Dendritic cell treated with granulocyte-macrophage colony-stimulating factor and Interleukin-4, amounts not matched to agents 40 ng/mL and 50 ng/mL, for 4 days (primary cell): ENCODE data around the gene SLC48A1.

Experiments used
- H3K27ac Mint-ChIP-seq: one replicate; pipeline ENCODE4 v1.8.0; 2022; ENCODE audit warnings: mild to moderate bottlenecking, mixed read lengths
- H3K27me3 Mint-ChIP-seq: one replicate; pipeline ENCODE4 v1.8.0; 2022; ENCODE audit warnings: mild to moderate bottlenecking, mixed read lengths
- H3K36me3 Mint-ChIP-seq: one replicate; pipeline ENCODE4 v1.8.0; 2022; ENCODE audit warnings: low read depth, mixed read lengths
- H3K4me1 Mint-ChIP-seq: one replicate; pipeline ENCODE4 v1.8.0; 2022; ENCODE audit warnings: low read depth, mixed read lengths
- H3K4me3 Mint-ChIP-seq: one replicate; pipeline ENCODE4 v1.8.0; 2022; ENCODE audit warnings: mild to moderate bottlenecking, moderate library complexity, mixed read lengths
- H3K9me3 Mint-ChIP-seq: one replicate; pipeline ENCODE4 v1.8.0; 2022; ENCODE audit warnings: mixed read lengths
- intact Hi-C: fragments of 100-400 bp; cut with micrococcal nuclease; formaldehyde crosslinking; loops from one replicate; pipeline ENCODE4 v1.15.0; 2022

SLC48A1 gene

GRCh38 chr12:47748507-47748828 lies 24.6 kb upstream of the SLC48A1 start:
- Mint-ChIP-seq H3K27me3 (peaks cover 40% of the 10 kb centered on the region), H3K27ac (no peak overlapping the region), H3K4me1 (peaks cover 24% of the 10 kb centered on the region), H3K36me3 (no peaks in the 10 kb centered on the region), H3K4me3 (no peak overlapping the region), H3K9me3 (no peaks in the 10 kb centered on the region)
- intact Hi-C loops: no loop called here

- H3K27me3 Mint-ChIP-seq: peaks cover 36% of the 10 kb centered on the region
- H3K4me3 Mint-ChIP-seq: no peak overlapping the region
- intact Hi-C loops: no loop called here
- peaks cover 24% of the 10 kb centered on the region for H3K4me1 Mint-ChIP-seq
- no peak overlapping the region for H3K27ac Mint-ChIP-seq
- H3K9me3 Mint-ChIP-seq: no peaks in the 10 kb centered on the region
- H3K36me3 Mint-ChIP-seq: no peaks in the 10 kb centered on the region
These were observed 24.1 kb upstream of the SLC48A1 start for GRCh38 chr12:47748899-47749298.

GRCh38 chr12:47750229-47750798 lies 22.7 kb upstream of the SLC48A1 start:
- Mint-ChIP-seq H3K27ac (no peak overlapping the region), H3K9me3 (no peaks in the 10 kb centered on the region), H3K27me3 (peaks cover 25% of the 10 kb centered on the region), H3K4me3 (no peak overlapping the region), H3K4me1 (peaks cover 26% of the 10 kb centered on the region), H3K36me3 (no peaks in the 10 kb centered on the region)
- intact Hi-C loops: no loop called here

GRCh38 chr12:47750916-47751470 lies 22.0 kb upstream of the SLC48A1 start:
- Mint-ChIP-seq H3K4me1 (peaks cover 32% of the 10 kb centered on the region), H3K27me3 (peaks cover 21% of the 10 kb centered on the region), H3K27ac (no peak overlapping the region), H3K9me3 (no peaks in the 10 kb centered on the region), H3K36me3 (no peaks in the 10 kb centered on the region), H3K4me3 (no peak overlapping the region)
- intact Hi-C loops: no loop called here

GRCh38 chr12:47751561-47751960 lies 21.5 kb upstream of the SLC48A1 start:
- H3K4me1 Mint-ChIP-seq: peaks cover 35% of the 10 kb centered on the region
- intact Hi-C loops: no loop called here

GRCh38 chr12:47752121-47752520 lies 20.9 kb upstream of the SLC48A1 start:
- Mint-ChIP-seq H3K4me1 (peaks cover 36% of the 10 kb centered on the region), H3K27ac (no peak overlapping the region), H3K27me3 (peaks cover 16% of the 10 kb centered on the region), H3K9me3 (no peaks in the 10 kb centered on the region), H3K4me3 (no peak overlapping the region), H3K36me3 (no peaks in the 10 kb centered on the region)
- intact Hi-C loops: no loop called here

More at GRCh38 chr12:47751561-47751960, 21.5 kb upstream of the SLC48A1 start:
- H3K27me3 Mint-ChIP-seq: peaks cover 18% of the 10 kb centered on the region
- no peaks in the 10 kb centered on the region for H3K36me3 Mint-ChIP-seq
- no peak overlapping the region for H3K4me3 Mint-ChIP-seq
- no peaks in the 10 kb centered on the region for H3K9me3 Mint-ChIP-seq
- no peak overlapping the region for H3K27ac Mint-ChIP-seq

- H3K27me3 Mint-ChIP-seq: peaks cover 20% of the 10 kb centered on the region
- H3K27ac Mint-ChIP-seq: no peak overlapping the region
- H3K9me3 Mint-ChIP-seq: no peaks in the 10 kb centered on the region
- no peaks in the 10 kb centered on the region for H3K36me3 Mint-ChIP-seq
- intact Hi-C loops: no loop called here
- peaks cover 40% of the 10 kb centered on the region for H3K4me1 Mint-ChIP-seq
- H3K4me3 Mint-ChIP-seq: no peak overlapping the region
These were observed 20.5 kb upstream of the SLC48A1 start for GRCh38 chr12:47752552-47752951.

GRCh38 chr12:47753021-47754001 lies 19.7 kb upstream of the SLC48A1 start:
- Mint-ChIP-seq H3K4me3 (no peak overlapping the region), H3K36me3 (no peaks in the 10 kb centered on the region), H3K4me1 (peaks cover 48% of the 10 kb centered on the region), H3K9me3 (no peaks in the 10 kb centered on the region), H3K27me3 (peaks cover 27% of the 10 kb centered on the region), H3K27ac (peak overlapping the region; percentile 57)
- intact Hi-C loops: no loop called here

GRCh38 chr12:47754126-47754525 lies 18.9 kb upstream of the SLC48A1 start:
- no peaks in the 10 kb centered on the region for H3K36me3 Mint-ChIP-seq
- H3K9me3 Mint-ChIP-seq: no peaks in the 10 kb centered on the region
- no peak overlapping the region for H3K4me3 Mint-ChIP-seq
- H3K4me1 Mint-ChIP-seq: peaks cover 55% of the 10 kb centered on the region
- H3K27ac Mint-ChIP-seq: no peak overlapping the region
- peaks cover 22% of the 10 kb centered on the region for H3K27me3 Mint-ChIP-seq
- intact Hi-C loops: no loop called here

- intact Hi-C loops: loop anchor here (5.0 kb wide), 1 partner anchor 103 kb away; no protein-coding TSS in a partner anchor
- H3K9me3 Mint-ChIP-seq: no peaks in the 10 kb centered on the region
- no peak overlapping the region for H3K27ac Mint-ChIP-seq
- H3K36me3 Mint-ChIP-seq: no peaks in the 10 kb centered on the region
- no peak overlapping the region for H3K4me3 Mint-ChIP-seq
- peaks cover 24% of the 10 kb centered on the region for H3K27me3 Mint-ChIP-seq
- H3K4me1 Mint-ChIP-seq: peaks cover 57% of the 10 kb centered on the region
These were observed 18.2 kb upstream of the SLC48A1 start for GRCh38 chr12:47754881-47755280.

- no peak overlapping the region for H3K4me3 Mint-ChIP-seq
- peaks cover 47% of the 10 kb centered on the region for H3K4me1 Mint-ChIP-seq
- H3K27me3 Mint-ChIP-seq: peaks cover 27% of the 10 kb centered on the region
- no peaks in the 10 kb centered on the region for H3K36me3 Mint-ChIP-seq
- H3K27ac Mint-ChIP-seq: no peak overlapping the region
- H3K9me3 Mint-ChIP-seq: no peaks in the 10 kb centered on the region
- intact Hi-C loops: loop anchor here (5.0 kb wide), 1 partner anchor 104 kb away; no protein-coding TSS in a partner anchor
These were observed 17.1 kb upstream of the SLC48A1 start for GRCh38 chr12:47755655-47756562.

- H3K4me3 Mint-ChIP-seq: no peak overlapping the region
- H3K36me3 Mint-ChIP-seq: no peaks in the 10 kb centered on the region
- H3K9me3 Mint-ChIP-seq: no peaks in the 10 kb centered on the region
- peaks cover 46% of the 10 kb centered on the region for H3K4me1 Mint-ChIP-seq
- peak overlapping the region; percentile 3 for H3K27ac Mint-ChIP-seq
- intact Hi-C loops: loop anchor here (5.0 kb wide), 1 partner anchor 105 kb away; no protein-coding TSS in a partner anchor
- peaks cover 27% of the 10 kb centered on the region for H3K27me3 Mint-ChIP-seq
These were observed 15.6 kb upstream of the SLC48A1 start for GRCh38 chr12:47757364-47757839.

- Mint-ChIP-seq H3K4me1 (peaks cover 46% of the 10 kb centered on the region), H3K36me3 (no peaks in the 10 kb centered on the region), H3K4me3 (peak overlapping the region; percentile 79), H3K9me3 (no peaks in the 10 kb centered on the region), H3K27me3 (peaks cover 27% of the 10 kb centered on the region), H3K27ac (peak overlapping the region; percentile 75)
- intact Hi-C loops: loop anchor here (2.0 to 5.0 kb wide), 2 partner anchors 21 to 106 kb away; no protein-coding TSS in a partner anchor
These were observed 15.0 kb upstream of the SLC48A1 start for GRCh38 chr12:47757840-47758583.
